ENCODE data around the gene OTOF.

The OTOF gene

GRCh38 chr2:26412091-26412673 lies 65.7 kb downstream of the OTOF start:
- no peak for DNase-seq (ENCODE audit: low read depth in 2 of 2)

GRCh38 chr2:26411419-26411818 lies 66.5 kb downstream of the OTOF start:
- DNase-seq (ENCODE audit: low read depth in 2 of 2): no peak

- no peak for DNase-seq (ENCODE audit: low read depth in 2 of 2)
Observed at GRCh38 chr2:26410764-26411243, 67.1 kb downstream of the OTOF start.

- no peak for DNase-seq (ENCODE audit: low read depth in 2 of 2)
Observed at GRCh38 chr2:26409785-26410184, 68.1 kb downstream of the OTOF start.

- DNase-seq (ENCODE audit: low read depth in 2 of 2): no peak
Observed at GRCh38 chr2:26407526-26407925, 70.4 kb downstream of the OTOF start.

Data from stimulated activated CD8-positive, alpha-beta memory T cell treated with anti-CD3 and anti-CD28 coated beads, Interleukin-15, amount 100 ng/mL, for 4 hours (primary cell).